ENCODE data around the gene SERINC3. TPM values are rescaled to one million over a fixed set of nuclear protein-coding genes. Genes with fewer than 3 reads are reported as not detected.

SERINC3 gene
- polyA plus RNA-seq, 1 donor (not counting 4 experiments of a cell fraction or from before 2014, with no cell fraction given): 118 TPM

DNA sequence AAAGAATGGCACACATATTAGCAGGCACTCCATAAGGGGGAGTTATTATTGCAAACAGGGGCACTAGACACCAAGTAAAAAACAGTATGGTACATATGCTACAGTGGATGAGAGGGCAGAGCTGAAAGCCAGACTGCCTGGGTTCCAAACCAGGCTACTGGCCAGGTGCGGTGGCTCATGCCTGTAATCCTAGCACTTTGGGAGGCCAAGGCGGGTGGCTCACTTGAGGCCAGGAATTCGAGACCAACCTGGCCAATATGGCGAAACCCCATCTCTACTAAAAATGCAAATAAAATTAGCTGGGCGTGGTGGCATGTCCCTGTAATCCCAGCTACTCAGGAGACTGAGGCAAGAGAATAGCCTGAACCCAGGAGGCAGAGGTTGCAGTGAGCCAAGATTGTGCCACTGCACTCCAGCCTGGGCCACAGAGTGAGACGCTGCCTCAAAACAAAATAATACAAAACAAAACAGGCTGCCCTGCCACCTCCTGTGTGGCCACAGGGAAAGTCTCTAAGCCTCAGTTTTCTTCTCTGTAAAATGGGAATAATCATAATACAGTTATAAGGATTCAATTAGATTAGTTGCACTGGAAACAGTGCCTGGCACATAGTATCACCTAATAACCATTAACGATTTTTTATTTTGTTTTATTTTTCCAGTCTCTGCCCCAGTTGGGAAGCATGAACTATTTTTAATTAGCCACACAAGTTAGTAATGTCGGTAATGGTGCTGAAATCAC is 53.7 kb downstream of the SERINC3 start:
- no peaks in the 10 kb centered on the region for H3K9me3 ChIP-seq (ENCODE audit: control insufficient read depth, low read depth, low read length)
- no peak for FAIRE-seq
- DNase-seq (ENCODE audit: low read depth, low spot score): no peak
- no peak for TF ChIP-seq EZH2 (IDR thresholded peaks at IDR 0.05; ENCODE audit: low read length)
- TF ChIP-seq, protein P1, sequence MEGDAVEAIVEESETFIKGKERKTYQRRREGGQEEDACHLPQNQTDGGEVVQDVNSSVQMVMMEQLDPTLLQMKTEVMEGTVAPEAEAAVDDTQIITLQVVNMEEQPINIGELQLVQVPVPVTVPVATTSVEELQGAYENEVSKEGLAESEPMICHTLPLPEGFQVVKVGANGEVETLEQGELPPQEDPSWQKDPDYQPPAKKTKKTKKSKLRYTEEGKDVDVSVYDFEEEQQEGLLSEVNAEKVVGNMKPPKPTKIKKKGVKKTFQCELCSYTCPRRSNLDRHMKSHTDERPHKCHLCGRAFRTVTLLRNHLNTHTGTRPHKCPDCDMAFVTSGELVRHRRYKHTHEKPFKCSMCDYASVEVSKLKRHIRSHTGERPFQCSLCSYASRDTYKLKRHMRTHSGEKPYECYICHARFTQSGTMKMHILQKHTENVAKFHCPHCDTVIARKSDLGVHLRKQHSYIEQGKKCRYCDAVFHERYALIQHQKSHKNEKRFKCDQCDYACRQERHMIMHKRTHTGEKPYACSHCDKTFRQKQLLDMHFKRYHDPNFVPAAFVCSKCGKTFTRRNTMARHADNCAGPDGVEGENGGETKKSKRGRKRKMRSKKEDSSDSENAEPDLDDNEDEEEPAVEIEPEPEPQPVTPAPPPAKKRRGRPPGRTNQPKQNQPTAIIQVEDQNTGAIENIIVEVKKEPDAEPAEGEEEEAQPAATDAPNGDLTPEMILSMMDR (optimal IDR thresholded peaks at IDR 0.05 in 1 of 3, IDR thresholded peaks at IDR 0.05 in 1 of 3, conservative IDR thresholded peaks at IDR 0.05 in 1 of 3; ENCODE audit: extremely low read depth in 1 of 3, insufficient read depth in 2 of 3, low read length in 3 of 3): no peak
- H4K20me1 ChIP-seq (ENCODE audit: control insufficient read depth, extremely low read depth, insufficient read depth, low read length): no peaks in the 10 kb centered on the region
- H3K4me1 ChIP-seq (ENCODE audit: control insufficient read depth, extremely low read depth, insufficient read depth, low read length): peaks cover 10% of the 10 kb centered on the region
- H3K9me1 ChIP-seq (ENCODE audit: control insufficient read depth, extremely low read depth, insufficient read depth, low read length): no peaks in the 10 kb centered on the region
- H3K4me2 ChIP-seq (ENCODE audit: control insufficient read depth, extremely low read depth, insufficient read depth, low read depth, low read length): no peak overlapping the region
- H3K79me2 ChIP-seq (ENCODE audit: control insufficient read depth, insufficient read depth, low read length): no peaks in the 10 kb centered on the region
- dilution Hi-C loops (cut with MboI; ENCODE audit: extremely low pct_ligation_motif_present, low sequenced_read_pairs): loop anchor here (5.0 kb wide), 1 partner anchor 86 kb away; no protein-coding TSS in a partner anchor
- no peak overlapping the region for H3K9ac ChIP-seq (ENCODE audit: control insufficient read depth, extremely low read depth, insufficient read depth, low read length)
- no peak overlapping the region for H3K27ac ChIP-seq (ENCODE audit: control insufficient read depth, insufficient read depth, low read length)
- H3K4me3 ChIP-seq (ENCODE audit: control insufficient read depth in 2 of 3, extremely low read depth in 1 of 3, insufficient read depth in 2 of 3, low read depth in 1 of 3, low read length in 3 of 3): no peak overlapping the region
- no peak overlapping the region for H2AFZ ChIP-seq (ENCODE audit: control insufficient read depth, low read length)
- no peaks in the 10 kb centered on the region for H3K36me3 ChIP-seq (ENCODE audit: control insufficient read depth in 2 of 2, extremely low read depth in 1 of 2, insufficient read depth in 2 of 2, low read length in 2 of 2)
- H3K27me3 ChIP-seq (ENCODE audit: control insufficient read depth, extremely low read depth, insufficient read depth, low read length): no peaks in the 10 kb centered on the region

DNA sequence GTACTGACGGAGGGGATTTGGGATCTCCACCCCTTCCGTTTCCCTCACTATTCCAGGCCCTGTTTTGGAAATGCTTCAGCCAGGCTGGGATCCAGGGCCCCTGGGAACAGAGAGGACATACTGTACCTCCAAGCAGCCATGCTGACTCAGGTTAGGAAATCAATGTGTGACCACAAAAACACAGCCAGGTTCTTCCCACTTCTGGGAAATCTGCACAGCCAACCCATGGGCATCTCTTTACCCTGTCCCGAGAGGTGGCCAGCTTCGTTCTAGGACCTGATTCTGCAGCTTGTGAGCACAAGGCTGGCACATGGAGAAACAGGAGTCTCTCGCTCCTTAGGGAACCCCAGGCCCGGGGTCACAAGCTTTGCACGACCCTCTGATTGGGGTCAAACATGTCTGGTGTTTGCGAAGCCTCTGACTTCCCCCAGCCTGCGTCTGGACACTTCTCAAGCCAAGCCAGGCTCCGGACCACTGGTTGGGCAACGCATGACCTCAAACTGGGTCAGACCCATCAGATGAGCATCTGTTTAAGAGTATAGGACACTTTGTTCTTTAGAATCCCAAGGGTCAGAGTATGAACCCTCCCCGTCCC is 54.5 kb downstream of the SERINC3 start:
- Histone ChIP-seq H3K27ac (ENCODE audit: control insufficient read depth, insufficient read depth, low read length) (no peak overlapping the region), H3K4me2 (ENCODE audit: control insufficient read depth, extremely low read depth, insufficient read depth, low read depth, low read length) (no peak overlapping the region), H3K4me3 (ENCODE audit: control insufficient read depth in 2 of 3, extremely low read depth in 1 of 3, insufficient read depth in 2 of 3, low read depth in 1 of 3, low read length in 3 of 3) (no peak overlapping the region), H4K20me1 (ENCODE audit: control insufficient read depth, extremely low read depth, insufficient read depth, low read length) (no peaks in the 10 kb centered on the region), H3K9me1 (ENCODE audit: control insufficient read depth, extremely low read depth, insufficient read depth, low read length) (no peaks in the 10 kb centered on the region), H3K9ac (ENCODE audit: control insufficient read depth, extremely low read depth, insufficient read depth, low read length) (no peak overlapping the region), H3K27me3 (ENCODE audit: control insufficient read depth, extremely low read depth, insufficient read depth, low read length) (no peaks in the 10 kb centered on the region), H3K36me3 (ENCODE audit: control insufficient read depth in 2 of 2, extremely low read depth in 1 of 2, insufficient read depth in 2 of 2, low read length in 2 of 2) (no peaks in the 10 kb centered on the region), H2AFZ (ENCODE audit: control insufficient read depth, low read length) (peak overlapping the region; percentile 21), H3K9me3 (ENCODE audit: control insufficient read depth, low read depth, low read length) (no peaks in the 10 kb centered on the region), H3K79me2 (ENCODE audit: control insufficient read depth, insufficient read depth, low read length) (no peaks in the 10 kb centered on the region), H3K4me1 (ENCODE audit: control insufficient read depth, extremely low read depth, insufficient read depth, low read length) (peaks cover 10% of the 10 kb centered on the region)
- no peak for TF ChIP-seq EZH2 (IDR thresholded peaks at IDR 0.05; ENCODE audit: low read length)
- TF ChIP-seq, protein P1 (optimal IDR thresholded peaks at IDR 0.05 in 1 of 3, IDR thresholded peaks at IDR 0.05 in 1 of 3, conservative IDR thresholded peaks at IDR 0.05 in 1 of 3; ENCODE audit: extremely low read depth in 1 of 3, insufficient read depth in 2 of 3, low read length in 3 of 3): no peak
- dilution Hi-C loops (cut with MboI; ENCODE audit: extremely low pct_ligation_motif_present, low sequenced_read_pairs): loop anchor here (5.0 kb wide), 1 partner anchor 85 kb away; no protein-coding TSS in a partner anchor
- DNase-seq (ENCODE audit: low read depth, low spot score) (no peak), FAIRE-seq (no peak)
